Left colon (tissue), 2 donors: ENCODE measurements around the gene OR10P1. TPM values are rescaled to one million over a fixed set of nuclear protein-coding genes. Genes with fewer than 3 reads are reported as not detected.
A peak's percentile ranks its signal among the peaks of the same experiment; 100 is the strongest.
"Not testable (repeated sequence)": the region's sequence is repeated elsewhere in the genome, so short reads cannot be mapped to it uniquely, and the experiment has no call there.

ENCODE experiments used
- ATAC-seq: fragments of 200-7000 bp; cut with Tn5 transposase; one replicate; pipeline ENCODE4 v1.9.1; 2020; ENCODE audit warnings: mild to moderate bottlenecking, moderate library complexity
- DNase-seq, 2 donors: peaks; one replicate each; pipeline ENCODE4 v3.0.0-alpha.2; 2020
- intact Hi-C, 2 donors: fragments of 100-400 bp; cut with DNase I in 1 of 2; cut with micrococcal nuclease in 1 of 2; formaldehyde crosslinking; loops; one replicate each; pipeline versions ENCODE4 v1.11.2 to v1.14.0; 2022; cut with DNase I, micrococcal nuclease
- long read RNA-seq: library from polyadenylated mRNA; unstranded; transcript quantifications from one replicate; pipeline ENCODE4 v2.0.0, GENCODE V29; 2021
- total RNA-seq, 2 donors: library from RNA; stranded (reverse); fragmentation: NEBNext Ultra II Directional; extraction: Animal tissue kit (Norgen Biotek cat#: 25700); gene quantifications; one replicate each; pipeline ENCODE4 v1.2.1, GENCODE V29; 2021
- donor health status: DM: no; HTN: no; CAD: no.
- donor health status: DM: yes; HTN: yes; CAD: no.

Gene OR10P1
- not detected for total RNA-seq
- long read RNA-seq, result 0 reads

DNA sequence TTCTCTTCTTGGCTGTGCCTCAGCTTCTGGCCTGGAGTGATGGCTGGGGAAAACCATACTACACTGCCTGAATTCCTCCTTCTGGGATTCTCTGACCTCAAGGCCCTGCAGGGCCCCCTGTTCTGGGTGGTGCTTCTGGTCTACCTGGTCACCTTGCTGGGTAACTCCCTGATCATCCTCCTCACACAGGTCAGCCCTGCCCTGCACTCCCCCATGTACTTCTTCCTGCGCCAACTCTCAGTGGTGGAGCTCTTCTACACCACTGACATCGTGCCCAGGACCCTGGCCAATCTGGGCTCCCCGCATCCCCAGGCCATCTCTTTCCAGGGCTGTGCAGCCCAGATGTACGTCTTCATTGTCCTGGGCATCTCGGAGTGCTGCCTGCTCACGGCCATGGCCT lies at the start of gene OR10P1:
Gene OR10P1, plus strand, starts transcription at position 40 of the 400 bp plus-strand sequence. Its CDS starts 0 bp downstream, at position 40.
- DNase-seq (no peak), ATAC-seq (no peak)
- intact Hi-C loops, result no loop called here

DNA sequence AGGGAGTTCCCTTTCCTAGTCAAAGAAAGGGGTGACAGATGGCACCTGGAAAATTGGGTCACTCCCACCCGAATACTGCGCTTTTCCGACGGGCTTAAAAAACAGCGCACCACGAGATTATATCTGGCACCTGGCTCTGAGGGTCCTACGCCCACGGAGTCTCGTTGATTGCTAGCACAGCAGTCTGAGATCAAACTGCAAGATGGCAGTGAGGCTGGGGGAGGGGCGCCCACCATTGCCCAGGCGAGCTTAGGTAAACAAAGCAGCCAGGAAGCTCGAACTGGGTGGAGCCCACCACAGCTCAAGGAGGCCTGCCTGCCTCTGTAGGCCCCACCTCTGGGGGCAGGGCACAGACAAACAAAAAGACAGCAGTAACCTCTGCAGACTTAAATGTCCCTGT lies 46.5 kb upstream of the OR10P1 start:
- ATAC-seq, DNase-seq, intact Hi-C loops: not testable (repeated sequence)

GRCh38 chr12:55607821-55608594 lies 28.7 kb upstream of the OR10P1 start:
- no peak for ATAC-seq
- DNase-seq, result no peak
- intact Hi-C loops, result no loop called here

DNA sequence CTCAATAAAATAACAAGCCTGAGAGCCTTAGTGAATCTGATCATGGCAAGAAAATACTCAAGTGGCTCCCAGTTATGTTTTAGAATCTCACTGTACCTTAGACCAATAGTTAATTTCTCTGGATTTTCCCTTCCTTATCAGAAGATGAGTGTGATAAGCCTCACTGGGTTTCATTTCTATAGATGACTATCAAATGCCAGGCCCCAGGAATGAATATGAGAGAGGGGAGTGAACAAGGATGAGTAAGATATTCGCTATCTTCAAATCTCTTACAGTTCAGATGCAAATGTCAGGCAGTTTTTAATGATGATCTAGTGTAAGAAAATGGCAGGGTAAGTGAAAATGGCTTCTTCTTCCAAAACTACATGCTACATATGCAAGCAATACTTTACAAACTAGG lies 26.1 kb upstream of the OR10P1 start:
- ATAC-seq, result no peak
- DNase-seq, result no peak
- intact Hi-C loops, result loop anchor here in 1 of 2 donors (10.0 kb wide), 1 partner anchor 416 kb away; no protein-coding TSS in a partner anchor

DNA sequence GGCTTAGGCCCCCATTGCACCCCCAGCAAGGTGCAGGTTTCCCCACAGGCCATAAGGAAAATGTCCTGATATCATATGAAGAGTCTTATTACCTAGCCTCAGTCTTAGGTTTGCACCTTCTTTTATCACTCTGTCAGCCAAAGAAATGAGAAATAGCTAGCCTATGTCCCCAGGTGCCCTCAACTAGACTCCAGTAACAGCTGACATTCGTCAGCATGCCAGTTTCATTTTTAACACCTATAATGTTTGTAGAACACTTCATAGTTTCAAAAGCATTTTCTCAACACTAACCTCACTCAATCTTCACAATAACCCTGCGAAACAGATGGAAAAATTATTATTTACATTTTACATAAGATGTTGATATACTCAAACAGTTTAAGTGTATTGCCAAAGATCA lies 24.0 kb upstream of the OR10P1 start:
- ATAC-seq, result no peak
- DNase-seq, result no peak
- intact Hi-C loops, result loop anchor here in 1 of 2 donors (10.0 kb wide), 1 partner anchor 418 kb away; no protein-coding TSS in a partner anchor

DNA sequence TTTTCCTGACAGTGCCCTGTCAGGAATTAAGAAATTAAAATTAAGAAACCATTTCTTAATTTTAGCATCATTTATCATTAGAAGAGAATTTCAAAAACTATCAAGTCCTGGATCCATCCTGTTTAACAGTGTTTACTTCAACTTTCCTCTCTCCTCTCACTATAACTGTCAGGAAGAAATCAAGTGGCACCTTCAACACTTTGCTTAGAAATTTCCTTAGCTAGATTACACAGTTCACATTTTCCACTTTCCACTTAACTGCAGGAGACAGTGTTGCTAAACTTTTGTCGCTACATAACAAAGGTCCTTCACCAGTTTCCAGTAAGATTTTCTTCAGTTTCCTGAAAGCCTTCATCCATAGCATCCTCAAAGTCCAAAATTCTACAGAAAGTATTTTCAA lies 21.9 kb upstream of the OR10P1 start:
- DNase-seq, result no peak
- no peak for ATAC-seq
- intact Hi-C loops, result loop anchor here (5.0 to 10.0 kb wide), 2 partner anchors 420 to 427 kb away; no protein-coding TSS in a partner anchor

GRCh38 chr12:55619354-55620138 lies 17.1 kb upstream of the OR10P1 start:
- intact Hi-C loops, result loop anchor here (5.0 to 10.0 kb wide), 2 partner anchors 425 to 432 kb away; no protein-coding TSS in a partner anchor

DNA sequence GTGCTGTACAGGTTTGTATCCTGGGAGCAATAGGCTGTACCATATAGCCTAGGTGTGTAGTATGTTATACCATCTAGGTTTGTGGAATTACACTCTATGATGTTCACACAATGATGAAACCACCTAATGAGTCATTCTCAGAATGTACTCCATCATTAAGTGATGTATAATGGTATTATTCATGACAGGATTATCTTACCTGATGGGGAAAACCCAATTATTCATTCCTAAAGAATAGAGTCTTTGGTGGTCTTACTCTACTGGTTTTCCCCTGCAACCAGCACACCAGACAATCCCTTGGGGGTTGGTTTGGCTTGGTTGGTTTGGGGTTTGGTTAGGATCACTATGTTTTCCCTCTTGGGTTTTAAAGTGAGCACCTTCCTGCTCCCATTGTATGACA lies 12.6 kb upstream of the OR10P1 start:
- DNase-seq (no peak), ATAC-seq (no peak)
- intact Hi-C loops, result no loop called here

More at GRCh38 chr12:55619354-55620138, 17.1 kb upstream of the OR10P1 start:
- peak; percentile 94 for ATAC-seq
- DNase-seq, result no peak

GRCh38 chr12:55626154-55626553 lies 10.5 kb upstream of the OR10P1 start:
- intact Hi-C loops, result no loop called here
- ATAC-seq, result no peak
- DNase-seq, result no peak

GRCh38 chr12:55629058-55629841 lies 7.4 kb upstream of the OR10P1 start:
- intact Hi-C loops, result no loop called here
- ATAC-seq (no peak), DNase-seq (no peak)

- ATAC-seq (no peak), DNase-seq (no peak)
- intact Hi-C loops, result no loop called here
Observed at GRCh38 chr12:55631056-55631455, 5.6 kb upstream of the OR10P1 start.

DNA sequence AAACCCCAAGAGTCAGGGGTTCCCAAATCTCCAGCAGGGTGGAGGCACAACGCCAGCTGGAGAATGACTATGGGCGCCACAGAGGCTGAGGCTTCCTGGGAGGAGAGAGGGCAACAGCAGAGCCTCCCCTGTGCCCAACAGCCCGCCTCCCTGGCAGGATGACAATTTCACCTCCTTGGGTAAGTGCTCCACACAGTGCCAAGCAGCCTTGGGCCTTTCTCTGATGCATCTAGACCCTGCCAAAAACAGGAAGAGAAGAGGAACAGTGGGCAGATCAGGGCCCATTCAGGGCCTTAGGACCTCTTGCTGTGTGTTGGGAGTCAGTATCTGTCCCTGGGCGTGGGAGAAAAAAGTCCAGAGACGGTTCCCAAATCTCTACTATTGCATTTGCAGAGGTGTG lies 5.0 kb upstream of the OR10P1 start:
- DNase-seq (no peak), ATAC-seq (no peak)
- intact Hi-C loops, result no loop called here

- ATAC-seq (no peak), DNase-seq (no peak)
- intact Hi-C loops, result no loop called here
Observed at GRCh38 chr12:55633151-55633550, 3.5 kb upstream of the OR10P1 start.

GRCh38 chr12:55636116-55636655 lies 506 bp upstream of the OR10P1 start:
- intact Hi-C loops, result no loop called here
- no peak for ATAC-seq
- no peak for DNase-seq

- intact Hi-C loops, result no loop called here
- ATAC-seq, result no peak
Observed at GRCh38 chr12:55637467-55637866, 775 bp downstream of the OR10P1 start.

DNA sequence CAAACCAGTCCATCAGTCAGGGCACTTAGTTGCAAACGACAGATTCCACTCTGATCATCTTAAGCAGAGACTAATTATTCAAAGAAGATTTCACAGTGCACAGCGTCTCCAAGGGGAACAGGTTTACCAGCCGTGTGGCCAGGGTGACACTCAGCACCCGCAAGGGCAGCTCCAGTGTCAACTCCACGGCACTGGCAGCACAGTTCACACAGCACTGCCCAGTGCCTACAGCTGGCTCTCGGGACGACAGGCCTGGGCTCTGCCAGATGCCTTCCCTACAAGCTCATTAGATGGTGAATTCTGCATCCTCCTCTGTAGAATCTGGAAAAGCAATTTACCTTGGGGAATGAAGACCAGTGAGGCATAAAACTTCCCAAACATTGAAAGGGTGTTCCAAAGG lies 4.9 kb downstream of the OR10P1 start:
- no peak for DNase-seq
- ATAC-seq, result no peak
- intact Hi-C loops, result no loop called here

More at GRCh38 chr12:55637467-55637866, 775 bp downstream of the OR10P1 start:
- no peak for DNase-seq

DNA sequence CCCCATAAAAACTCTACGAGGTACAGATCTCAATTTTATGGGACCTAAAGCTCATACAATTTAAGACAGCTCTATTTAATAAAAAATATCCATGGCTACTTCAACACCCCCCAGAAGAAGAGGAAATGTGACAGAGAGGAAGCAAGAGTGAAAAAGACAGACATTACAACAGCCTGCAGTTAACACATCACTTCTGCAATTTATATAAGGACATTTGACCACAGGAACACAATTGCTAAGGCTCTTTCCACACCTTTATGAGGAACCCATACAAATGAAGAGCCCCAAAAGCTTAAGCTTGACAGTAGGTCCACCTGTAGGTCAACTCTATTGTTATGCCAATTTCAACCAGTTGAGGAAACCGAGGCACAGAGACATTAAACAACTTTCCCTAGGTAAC lies 5.6 kb downstream of the OR10P1 start:
- DNase-seq, result no peak
- intact Hi-C loops, result no loop called here
- ATAC-seq, result no peak

- DNase-seq, result peak in 1 of 2 donors; percentile 25
- intact Hi-C loops, result no loop called here
- no peak for ATAC-seq
Observed at GRCh38 chr12:55642669-55643068, 6.0 kb downstream of the OR10P1 start.

DNA sequence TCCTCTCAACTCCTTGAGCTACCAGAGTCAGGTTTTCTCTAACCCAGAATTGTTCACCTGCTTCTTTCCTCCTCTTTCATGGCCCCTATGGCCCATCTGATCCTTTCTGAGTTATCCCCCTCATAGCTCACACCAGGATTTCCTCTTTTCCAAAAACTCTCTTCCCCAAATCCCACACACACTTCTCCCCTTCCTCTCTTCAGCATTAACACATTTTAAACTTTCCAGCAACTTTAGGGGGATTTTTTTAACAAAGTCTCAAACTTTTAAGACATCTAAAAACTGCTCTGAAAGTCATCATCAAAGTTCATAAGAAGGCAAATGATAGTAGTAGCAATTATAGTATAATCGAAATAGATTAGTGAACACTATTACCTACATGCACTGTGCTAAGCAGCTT lies 7.9 kb downstream of the OR10P1 start:
- intact Hi-C loops, result no loop called here
- ATAC-seq (no peak), DNase-seq (no peak)
